GM12878 (cell line): ENCODE results near the gene AP1G2. TPM values are rescaled to one million over a fixed set of nuclear protein-coding genes. Genes with fewer than 3 reads are reported as not detected.

Experiments
- ATAC-seq: fragments of 200-7000 bp; cut with Tn5 transposase; 3 replicates; pipeline ENCODE4 v1.9.1; 2020; ENCODE audit warnings: mild to moderate bottlenecking, moderate library complexity
- BruUV-seq: library from RNA; stranded (reverse); fragments of 400-500 nt; replicated peaks from 2 replicates; lab custom pipeline; 2021; lab: Mats Ljungman, UMichigan
- CTCF ChIA-PET: fragments of 300-600 bp; sonication (Branson Sonifier 250); formaldehyde crosslinking; extraction: SDS; loops from one replicate; lab custom pipeline; 2021; ENCODE audit warnings: inconsistent platforms; lab: Yijun Ruan, JAX
- POLR2A ChIA-PET: fragments of 350-600 bp; formaldehyde crosslinking; extraction: SDS; loops from one replicate; lab custom pipeline; 2021; ENCODE audit warnings: inconsistent platforms; lab: Charles Lee
- RAD21 ChIA-PET: fragments of 300-600 bp; sonication (Branson Sonifier 250); formaldehyde crosslinking; loops from one replicate; lab custom pipeline; 2023; ENCODE audit warnings: antibody characterized with exemption; ENCODE audit not compliant: unreplicated experiment; lab: Charles Lee
- SMC1A ChIA-PET: fragments of 300-600 bp; sonication (Branson Sonifier 250); formaldehyde crosslinking; loops from one replicate; lab custom pipeline; 2023; ENCODE audit not compliant: unreplicated experiment, uncharacterized antibody; lab: Charles Lee
- DNase-seq: peaks from one replicate; pipeline ENCODE4 v3.0.0-alpha.2; 2011; ENCODE audit warnings: low read depth, low spot score
- FAIRE-seq: peaks from 3 replicates; lab custom pipeline; 2011; peaks lifted over from hg19 to GRCh38; lab: Jason Lieb, UNC
- H2AFZ ChIP-seq: 2 replicates; pipeline ENCODE4 v1.6.0; 2011; ENCODE audit warnings: low read depth, low read length, control low read depth; ENCODE audit not compliant: control insufficient read depth
- H3K27ac ChIP-seq: 2 replicates; pipeline ENCODE4 v1.5.1; 2011; ENCODE audit warnings: control low read depth; ENCODE audit not compliant: control insufficient read depth, insufficient read depth
- H3K27me3 ChIP-seq, 2 experiments: replicated peaks in 1 of 2; 2 replicates each; pipeline versions ENCODE4 v1.6.0 to v1.6.1; 2011; ENCODE audit warnings: low read length in 1 of 2; ENCODE audit not compliant: control insufficient read depth in 2 of 2, insufficient read depth in 2 of 2
- H3K36me3 ChIP-seq, 2 experiments: 2 replicates each; pipeline ENCODE4 v1.5.1; 2011; ENCODE audit warnings: low read length in 1 of 2; ENCODE audit not compliant: control insufficient read depth in 2 of 2, insufficient read depth in 2 of 2
- H3K4me1 ChIP-seq: 2 replicates; pipeline ENCODE4 v1.6.1; 2011; ENCODE audit warnings: mild to moderate bottlenecking, low read length, moderate library complexity, mixed read lengths; ENCODE audit not compliant: control insufficient read depth, insufficient read depth
- H3K4me2 ChIP-seq: 2 replicates; pipeline ENCODE4 v1.6.0; 2011; ENCODE audit warnings: control low read depth; ENCODE audit not compliant: control insufficient read depth, insufficient read depth
- H3K4me3 ChIP-seq: fragments of 200-600 bp; sonication (generic); 2 replicates; pipeline ENCODE4 v1.5.1; 2016
- H3K79me2 ChIP-seq: 2 replicates; pipeline ENCODE4 v1.6.0; 2011; ENCODE audit warnings: low read length; ENCODE audit not compliant: control insufficient read depth, insufficient read depth
- H3K9ac ChIP-seq: 2 replicates; pipeline ENCODE4 v1.8.0; 2011; ENCODE audit warnings: low read length, control low read depth, mixed read lengths; ENCODE audit not compliant: control insufficient read depth, insufficient read depth
- H3K9me3 ChIP-seq: replicated peaks from 3 replicates; pipeline ENCODE4 v1.5.1; 2011; ENCODE audit warnings: mild to moderate bottlenecking, low read length; ENCODE audit not compliant: control insufficient read depth, insufficient read depth
- H4K20me1 ChIP-seq: 2 replicates; pipeline ENCODE4 v1.6.0; 2011; ENCODE audit not compliant: control insufficient read depth, insufficient read depth
- ATF7 ChIP-seq: fragments of 450-650 bp; IDR thresholded peaks from 2 replicates; pipeline ENCODE4 v1.6.1; 2016; ENCODE audit warnings: low read depth, mild to moderate bottlenecking
- BACH1 ChIP-seq: fragments of 450-650 bp; IDR thresholded peaks from 2 replicates; pipeline ENCODE4 v1.6.1; 2017; ENCODE audit warnings: mild to moderate bottlenecking, borderline replicate concordance
- BRCA1 ChIP-seq: IDR thresholded peaks from 2 replicates; pipeline ENCODE4 v1.6.1; 2011; ENCODE audit warnings: low read depth, low read length, improper control_type of control experiment
- CBFB ChIP-seq: IDR thresholded peaks from 2 replicates; pipeline ENCODE4 v1.6.1; 2016; ENCODE audit warnings: antibody characterized with exemption, low read depth
- CBX3 ChIP-seq: fragments of 200-600 bp; sonication (generic); IDR thresholded peaks from 2 replicates; pipeline ENCODE4 v1.6.1; 2016; ENCODE audit warnings: low read depth, borderline replicate concordance
- CREB1 ChIP-seq: IDR thresholded peaks from 2 replicates; pipeline ENCODE4 v1.6.1; 2012; ENCODE audit warnings: low read depth, mild to moderate bottlenecking, inconsistent platforms
- FOXK2 ChIP-seq: fragments of 450-650 bp; IDR thresholded peaks from 2 replicates; pipeline ENCODE4 v1.6.1; 2017; ENCODE audit warnings: mild to moderate bottlenecking, moderate library complexity
- JUNB ChIP-seq: IDR thresholded peaks from 2 replicates; pipeline ENCODE4 v1.6.1; 2016; ENCODE audit warnings: antibody characterized with exemption, mild to moderate bottlenecking
- JUND ChIP-seq: IDR thresholded peaks from 2 replicates; pipeline ENCODE4 v1.6.1; 2012; ENCODE audit warnings: low read depth, mild to moderate bottlenecking, low read length, improper control_type of control experiment, moderate library complexity
- LARP7 ChIP-seq: fragments of 450-650 bp; IDR thresholded peaks from 2 replicates; pipeline ENCODE4 v1.6.1; 2017; ENCODE audit warnings: mild to moderate bottlenecking
- NR2F1 ChIP-seq: fragments of 450-650 bp; conservative IDR thresholded peaks from 2 replicates; pipeline ENCODE4 v1.6.1; 2017; ENCODE audit warnings: mild to moderate bottlenecking
- POU2F2 ChIP-seq: IDR thresholded peaks from 3 replicates; pipeline ENCODE4 v1.6.1; 2011; ENCODE audit warnings: low read depth, mild to moderate bottlenecking, low read length, borderline replicate concordance
- RAD51 ChIP-seq: fragments of 450-650 bp; IDR thresholded peaks from 2 replicates; pipeline ENCODE4 v1.6.1; 2016; ENCODE audit warnings: moderate library complexity, mild to moderate bottlenecking, inconsistent platforms
- SMC3 ChIP-seq: IDR thresholded peaks from 2 replicates; pipeline ENCODE4 v1.6.1; 2011; ENCODE audit warnings: low read length, improper control_type of control experiment, borderline replicate concordance
- TARDBP ChIP-seq: IDR thresholded peaks from 2 replicates; pipeline ENCODE4 v1.6.1; 2016; ENCODE audit warnings: borderline replicate concordance
- WRNIP1 ChIP-seq: IDR thresholded peaks from 2 replicates; pipeline ENCODE4 v1.6.1; 2011; ENCODE audit warnings: low read depth, low read length, improper control_type of control experiment, borderline replicate concordance
- ZBED1 ChIP-seq: IDR thresholded peaks from 2 replicates; pipeline ENCODE4 v1.6.1; 2016; ENCODE audit warnings: borderline replicate concordance
- ZNF384 ChIP-seq: IDR thresholded peaks from 2 replicates; pipeline ENCODE4 v1.6.1; 2012; ENCODE audit warnings: low read depth, mild to moderate bottlenecking, low read length, improper control_type of control experiment, borderline replicate concordance
- ZNF622 ChIP-seq: fragments of 450-650 bp; IDR thresholded peaks from 2 replicates; pipeline ENCODE4 v1.6.1; 2017; ENCODE audit warnings: mild to moderate bottlenecking, inconsistent platforms
- WGBS: methylation state at CpG from one replicate; pipeline ENCODE4 v1.1.6; 2016; ENCODE audit warnings: low lambda C conversion rate; ENCODE audit not compliant: insufficient replicate concordance, insufficient coverage; ENCODE audit errors: missing lambda C conversion rate; 5-methylcytosine and 5-hydroxymethylcytosine counted together
- in situ Hi-C: fragments of 300-500 bp; cut with MboI; formaldehyde crosslinking; loops from 9 replicates; pipeline ENCODE4 v1.14.3; 2018; ENCODE audit warnings: mixed read lengths
- intact Hi-C: fragments of 100-400 bp; cut with micrococcal nuclease; formaldehyde crosslinking; loops from one replicate; pipeline ENCODE4 v1.14.2; 2022; ENCODE audit not compliant: unreplicated experiment
- polyA plus RNA-seq, 11 experiments: library from polyadenylated mRNA; depleted of rRNA in 4 of 11; unstranded in 6 of 11; stranded (reverse) in 5 of 11; fragments of >200 nt; fragmentation: Nextera tagmentation in 4 of 11; fragmentation: Illumina TruSeq in 1 of 11; extraction: Ambion mirVana in 4 of 11; extraction: Trizol in 1 of 11; gene quantifications; 1 replicate in 1 of 11; 2 replicates in 10 of 11; pipeline versions ENCODE4 v1.2.1 to v1.2.3, GENCODE V29; 2011 to 2016; ENCODE audit warnings: inconsistent platforms in 2 of 11, missing spikeins in 2 of 11, low read depth in 1 of 11
- total RNA-seq, 4 experiments: library from RNA; depleted of rRNA in 3 of 4; stranded (reverse); fragments of >200 nt in 3 of 4; fragmentation: Illumina TruSeq in 1 of 4; extraction: Trizol in 1 of 4; gene quantifications; 2 replicates each; pipeline versions ENCODE4 v1.2.1 to v1.2.3, GENCODE V29; 2013 to 2021
- TF ChIP-seq, protein P1 (sequence below): fragments of 450-650 bp; conservative IDR thresholded peaks from 2 replicates; pipeline ENCODE4 v1.6.1; 2017; ENCODE audit warnings: mild to moderate bottlenecking, moderate library complexity
- TF ChIP-seq, protein P2 (sequence below): IDR thresholded peaks from 2 replicates; pipeline ENCODE4 v1.6.1; 2012; ENCODE audit warnings: low read depth, low read length, improper control_type of control experiment
- TF ChIP-seq, protein P3 (sequence below): IDR thresholded peaks from 2 replicates; pipeline ENCODE4 v1.6.1; 2011; ENCODE audit warnings: low read depth, mild to moderate bottlenecking, low read length, moderate library complexity, borderline replicate concordance; ENCODE audit errors: extremely low read depth

Gene AP1G2
- total and polyA plus RNA-seq, 10 of the 15 experiments (the other 5 are each of a cell fraction or from before 2014, with no cell fraction given): 41.5 to 146 (median 103) TPM

DNA sequence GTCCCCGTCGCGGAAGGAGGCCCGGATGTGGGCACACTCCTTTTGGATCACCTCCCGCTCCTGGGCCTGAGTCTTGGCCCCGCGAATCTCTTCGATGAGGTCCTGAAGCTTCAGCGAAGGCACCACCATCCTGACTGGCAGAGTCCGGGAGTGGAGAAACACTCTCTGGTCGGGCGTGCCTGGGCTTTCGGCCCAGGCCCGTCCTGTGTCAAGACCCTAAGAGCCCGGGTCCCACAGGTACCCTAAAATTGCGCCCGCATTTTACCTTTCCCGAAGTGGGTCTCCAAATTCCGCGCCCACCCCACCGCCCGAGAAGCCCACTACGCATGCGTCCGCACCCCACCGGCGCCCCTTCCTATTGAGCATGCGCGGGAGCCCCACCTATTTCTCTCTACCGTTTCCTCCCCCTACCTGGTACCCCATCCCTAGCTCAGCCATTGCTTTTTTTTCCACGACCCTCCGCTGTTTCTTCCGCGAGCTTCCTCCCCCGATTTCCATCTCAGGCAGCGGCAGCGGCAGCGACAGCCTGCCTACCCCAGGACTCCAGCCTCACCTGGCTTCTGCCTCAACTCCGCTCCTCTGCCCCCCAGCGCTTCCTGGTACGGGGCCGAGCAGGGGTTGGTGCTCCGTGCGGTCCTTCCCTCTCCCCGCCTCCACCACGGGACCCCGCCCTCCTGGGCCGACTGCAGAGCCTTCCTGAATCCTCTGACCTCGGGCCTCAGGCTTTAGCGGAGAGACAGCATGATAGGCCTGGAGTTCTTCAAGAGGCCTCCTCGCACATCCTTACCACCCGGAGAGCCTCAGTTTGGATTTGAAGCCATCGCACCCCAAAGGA, at the start of gene AP1G2 (continued):
- TF ChIP-seq ZNF384: no peak
- peak; percentile 33; the same call in 1 of the 2 replicates for TF ChIP-seq ZBED1
- no peak for TF ChIP-seq JUND
- TF ChIP-seq TARDBP: 0 out of 2 replicates have a peak, but pooled peaks have one; percentile 47
- TF ChIP-seq, protein P1, sequence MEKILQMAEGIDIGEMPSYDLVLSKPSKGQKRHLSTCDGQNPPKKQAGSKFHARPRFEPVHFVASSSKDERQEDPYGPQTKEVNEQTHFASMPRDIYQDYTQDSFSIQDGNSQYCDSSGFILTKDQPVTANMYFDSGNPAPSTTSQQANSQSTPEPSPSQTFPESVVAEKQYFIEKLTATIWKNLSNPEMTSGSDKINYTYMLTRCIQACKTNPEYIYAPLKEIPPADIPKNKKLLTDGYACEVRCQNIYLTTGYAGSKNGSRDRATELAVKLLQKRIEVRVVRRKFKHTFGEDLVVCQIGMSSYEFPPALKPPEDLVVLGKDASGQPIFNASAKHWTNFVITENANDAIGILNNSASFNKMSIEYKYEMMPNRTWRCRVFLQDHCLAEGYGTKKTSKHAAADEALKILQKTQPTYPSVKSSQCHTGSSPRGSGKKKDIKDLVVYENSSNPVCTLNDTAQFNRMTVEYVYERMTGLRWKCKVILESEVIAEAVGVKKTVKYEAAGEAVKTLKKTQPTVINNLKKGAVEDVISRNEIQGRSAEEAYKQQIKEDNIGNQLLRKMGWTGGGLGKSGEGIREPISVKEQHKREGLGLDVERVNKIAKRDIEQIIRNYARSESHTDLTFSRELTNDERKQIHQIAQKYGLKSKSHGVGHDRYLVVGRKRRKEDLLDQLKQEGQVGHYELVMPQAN: peak; percentile 59; the same call in 1 of the 2 replicates
- TF ChIP-seq, protein P2, sequence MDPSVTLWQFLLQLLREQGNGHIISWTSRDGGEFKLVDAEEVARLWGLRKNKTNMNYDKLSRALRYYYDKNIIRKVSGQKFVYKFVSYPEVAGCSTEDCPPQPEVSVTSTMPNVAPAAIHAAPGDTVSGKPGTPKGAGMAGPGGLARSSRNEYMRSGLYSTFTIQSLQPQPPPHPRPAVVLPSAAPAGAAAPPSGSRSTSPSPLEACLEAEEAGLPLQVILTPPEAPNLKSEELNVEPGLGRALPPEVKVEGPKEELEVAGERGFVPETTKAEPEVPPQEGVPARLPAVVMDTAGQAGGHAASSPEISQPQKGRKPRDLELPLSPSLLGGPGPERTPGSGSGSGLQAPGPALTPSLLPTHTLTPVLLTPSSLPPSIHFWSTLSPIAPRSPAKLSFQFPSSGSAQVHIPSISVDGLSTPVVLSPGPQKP: no peak
- TF ChIP-seq BACH1: 0 out of 2 replicates have a peak, but pooled peaks have one; percentile 67
- TF ChIP-seq, all 136 proteins: peak for 46

DNA sequence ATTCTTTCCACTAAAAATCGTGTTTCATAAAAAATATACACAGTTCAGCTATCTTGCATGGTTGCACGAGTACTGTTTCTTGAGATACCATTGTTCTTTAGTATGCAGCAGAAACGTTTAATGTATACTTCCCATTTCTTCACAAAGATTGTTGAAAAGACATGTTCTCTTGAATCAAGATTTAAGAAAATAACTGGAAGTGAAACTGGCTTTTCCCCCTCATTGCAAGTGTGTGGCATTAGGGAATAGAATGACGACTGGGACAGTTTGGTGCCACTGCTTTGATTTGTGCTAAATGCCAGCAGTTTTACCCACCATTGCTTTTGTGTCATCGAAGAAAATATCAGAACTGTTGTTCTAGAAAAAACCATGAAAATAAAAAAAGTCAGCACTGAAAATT, 48.3 kb upstream of the AP1G2 start:
- Histone ChIP-seq H3K79me2 (no peaks in the 10 kb centered on the region), H3K4me3 (no peak overlapping the region), H2AFZ (no peak overlapping the region), H3K4me1 (no peaks in the 10 kb centered on the region), H3K9me3 (no peaks in the 10 kb centered on the region), H3K27ac (no peak overlapping the region), H3K9ac (no peak overlapping the region), H4K20me1 (no peaks in the 10 kb centered on the region), H3K4me2 (no peak overlapping the region), H3K27me3 (no peaks in the 10 kb centered on the region), H3K36me3 (no peaks in the 10 kb centered on the region)
- 17% methylated on average over 5 of the region's 5 CpGs for WGBS
- RAD21 ChIA-PET: interaction anchor here (1.2 kb wide), 1 partner anchor 10 kb away, joined by 3 read pairs; no protein-coding TSS in a partner anchor
- no peak for FAIRE-seq
- ATAC-seq: no peak
- no TSS peak for BruUV-seq
- intact Hi-C loops (no loop called here), in situ Hi-C loops (no loop called here)
- CTCF ChIA-PET: interaction anchor here (1.5 to 6.3 kb wide), 3 partner anchors 10 to 27 kb away, joined by 3 to 67 read pairs (median 5); no protein-coding TSS in a partner anchor
- DNase-seq: no peak
- SMC1A ChIA-PET: interaction anchor here (1.8 kb wide), 1 partner anchor 16 kb away, joined by 5 read pairs; no protein-coding TSS in a partner anchor
- POLR2A ChIA-PET: no interaction called here
- TF ChIP-seq LARP7 (no peak), RAD51 (no peak), CBFB (no peak), FOXK2 (no peak), WRNIP1 (no peak), POU2F2 (no peak), BRCA1 (no peak), SMC3 (no peak), ATF7 (no peak), CREB1 (no peak), CBX3 (no peak), ZNF622 (no peak), JUNB (no peak), NR2F1 (no peak)
- TF ChIP-seq, protein P3, sequence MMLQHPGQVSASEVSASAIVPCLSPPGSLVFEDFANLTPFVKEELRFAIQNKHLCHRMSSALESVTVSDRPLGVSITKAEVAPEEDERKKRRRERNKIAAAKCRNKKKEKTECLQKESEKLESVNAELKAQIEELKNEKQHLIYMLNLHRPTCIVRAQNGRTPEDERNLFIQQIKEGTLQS: no peak
